Muscle layer of colon (tissue), 2 donors: ENCODE data around the gene SLFN13.

Source experiments
- H3K27ac ChIP-seq: one replicate; pipeline ENCODE4 v1.7.0; 2013; ENCODE audit warnings: low read depth, mild to moderate bottlenecking, low read length, moderate library complexity
- H3K27me3 ChIP-seq, 2 donors: one replicate each; pipeline ENCODE4 v1.7.0; 2013; ENCODE audit warnings: low read length in 2 of 2, mild to moderate bottlenecking in 2 of 2; ENCODE audit not compliant: insufficient read depth in 2 of 2, control insufficient read depth in 1 of 2
- H3K36me3 ChIP-seq: one replicate; pipeline ENCODE4 v1.7.0; 2013; ENCODE audit warnings: mild to moderate bottlenecking, low read length; ENCODE audit not compliant: insufficient read depth
- H3K4me1 ChIP-seq: one replicate; pipeline ENCODE4 v1.7.0; 2013; ENCODE audit warnings: mild to moderate bottlenecking, low read length; ENCODE audit not compliant: insufficient read depth
- H3K4me3 ChIP-seq, 2 donors: one replicate each; pipeline ENCODE4 v1.7.0; 2013; ENCODE audit warnings: low read length in 2 of 2, low read depth in 1 of 2, mild to moderate bottlenecking in 1 of 2, moderate library complexity in 1 of 2
- H3K9ac ChIP-seq: one replicate; pipeline ENCODE4 v1.7.0; 2013; ENCODE audit warnings: low read length
- H3K9me3 ChIP-seq: one replicate; pipeline ENCODE4 v1.7.0; 2013; ENCODE audit warnings: mild to moderate bottlenecking, low read length
- donor health status: abdominal sarcoma.
- donor health status: Adenocarcinoma of cecum.

Gene SLFN13

DNA sequence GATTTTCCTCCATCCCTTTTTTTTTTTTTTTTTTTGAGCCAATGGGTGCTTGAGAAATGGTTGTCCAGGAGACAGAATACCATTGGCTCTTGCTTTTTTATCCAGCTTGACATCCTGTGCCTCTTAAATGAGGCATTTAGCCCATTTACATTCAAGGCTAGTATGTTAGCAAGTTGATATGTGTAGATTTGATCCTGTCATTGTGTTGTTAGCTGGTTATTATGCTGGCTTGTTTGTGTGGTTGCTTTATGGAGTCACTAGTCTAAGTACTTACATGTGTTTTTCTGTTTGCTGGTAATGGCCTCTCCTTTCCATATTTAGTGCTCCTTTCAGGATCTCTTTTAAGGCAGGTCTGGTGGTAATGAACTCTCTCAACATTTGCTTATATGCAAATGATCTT is 61.1 kb downstream of the SLFN13 start:
- Histone ChIP-seq H3K4me3 (no peak overlapping the region), H3K9ac (no peak overlapping the region), H3K9me3 (no peaks in the 10 kb centered on the region), H3K27ac (no peak overlapping the region), H3K4me1 (no peaks in the 10 kb centered on the region), H3K36me3 (no peaks in the 10 kb centered on the region), H3K27me3 (no peaks in the 10 kb centered on the region)
